CD4-positive, alpha-beta memory T cell (primary cell): ENCODE data around the gene ACVR1B. TPM values are rescaled to one million over a fixed set of nuclear protein-coding genes. Genes with fewer than 3 reads are reported as not detected.

ENCODE experiments used
- CTCF ChIA-PET: fragments of 350-600 bp; sonication (Branson Sonifier 250); formaldehyde crosslinking; loops from one replicate; lab custom pipeline; 2021; ENCODE audit warnings: inconsistent platforms; ENCODE audit not compliant: partially characterized antibody; lab: Charles Lee
- POLR2A ChIA-PET: fragments of 350-600 bp; sonication (Branson Sonifier 250); formaldehyde crosslinking; loops from one replicate; lab custom pipeline; 2021; ENCODE audit not compliant: partially characterized antibody; lab: Charles Lee
- DNase-seq, 5 donors: peaks; one replicate each; pipeline versions ENCODE4 v3.0.0 to v3.0.0-alpha.2; 2020 to 2022; ENCODE audit warnings: mixed read lengths in 1 of 5
- H3K27ac ChIP-seq: one replicate; pipeline ENCODE4 v1.7.0; 2013; ENCODE audit warnings: low read depth, low read length
- H3K27me3 ChIP-seq: 2 replicates; pipeline ENCODE4 v1.7.0; 2013; ENCODE audit warnings: mild to moderate bottlenecking, low read length, moderate library complexity; ENCODE audit not compliant: insufficient read depth
- H3K36me3 ChIP-seq: 2 replicates; pipeline ENCODE4 v1.7.0; 2013; ENCODE audit warnings: mild to moderate bottlenecking, low read length, moderate library complexity; ENCODE audit not compliant: insufficient read depth
- H3K4me1 ChIP-seq: 2 replicates; pipeline ENCODE4 v1.7.0; 2013; ENCODE audit warnings: mild to moderate bottlenecking, low read length, moderate library complexity; ENCODE audit not compliant: insufficient read depth
- H3K4me3 ChIP-seq, 2 donors: one replicate each; pipeline ENCODE4 v1.7.0; 2013; ENCODE audit warnings: low read length in 2 of 2, mild to moderate bottlenecking in 1 of 2
- H3K9me3 ChIP-seq, 2 donors: one replicate each; pipeline ENCODE4 v1.7.0; 2013; ENCODE audit warnings: low read length in 2 of 2, control low read depth in 1 of 2; ENCODE audit not compliant: control insufficient read depth in 1 of 2
- H3K27ac Mint-ChIP-seq, 7 donors: one replicate each; pipeline ENCODE4 v1.8.0; 2020 to 2021; ENCODE audit warnings: mixed read lengths in 7 of 7, mild to moderate bottlenecking in 6 of 7, inconsistent platforms in 3 of 7, moderate library complexity in 3 of 7
- H3K27me3 Mint-ChIP-seq, 2 donors: one replicate each; pipeline ENCODE4 v1.8.0; 2020 to 2021; ENCODE audit warnings: mixed read lengths in 2 of 2
- H3K36me3 Mint-ChIP-seq, 2 donors: one replicate each; pipeline ENCODE4 v1.8.0; 2020 to 2021; ENCODE audit warnings: mixed read lengths in 2 of 2, inconsistent platforms in 1 of 2, mild to moderate bottlenecking in 1 of 2
- H3K4me1 Mint-ChIP-seq, 4 donors: one replicate each; pipeline ENCODE4 v1.8.0; 2020 to 2021; ENCODE audit warnings: mixed read lengths in 4 of 4, mild to moderate bottlenecking in 1 of 4
- H3K4me3 Mint-ChIP-seq, 8 donors: one replicate each; pipeline ENCODE4 v1.8.0; 2020 to 2021; ENCODE audit warnings: mixed read lengths in 8 of 8, mild to moderate bottlenecking in 7 of 8, moderate library complexity in 6 of 8, inconsistent platforms in 3 of 8
- H3K9me3 Mint-ChIP-seq, 8 donors: one replicate each; pipeline ENCODE4 v1.8.0; 2020 to 2021; ENCODE audit warnings: mixed read lengths in 8 of 8, mild to moderate bottlenecking in 5 of 8, inconsistent platforms in 3 of 8, moderate library complexity in 1 of 8
- intact Hi-C: fragments of 100-400 bp; cut with micrococcal nuclease; formaldehyde crosslinking; loops from one replicate; pipeline ENCODE4 v1.15.1; 2023
- polyA plus RNA-seq, 2 donors: library from polyadenylated mRNA; unstranded; fragments of 300-500 nt; fragmentation: Illumina TruSeq; gene quantifications; one replicate each; pipeline ENCODE4 v1.2.3, GENCODE V29; 2021
- total RNA-seq, 2 experiments: library from RNA; stranded (reverse); gene quantifications; one replicate each; pipeline ENCODE4 v1.2.3, GENCODE V29; 2021

Gene ACVR1B
- total and polyA plus RNA-seq, 4 experiments from 2014 or later: 0.42 to 12.6 (median 6.7) TPM

GRCh38 chr12:51913071-51914033 is 38.1 kb upstream of the ACVR1B start:
- H3K4me3 Mint-ChIP-seq: no peak overlapping the region
- Histone ChIP-seq H3K36me3 (no peaks in the 10 kb centered on the region), H3K4me3 (no peak overlapping the region), H3K27me3 (peaks cover 7% of the 10 kb centered on the region), H3K9me3 (no peaks in the 10 kb centered on the region), H3K27ac (no peak overlapping the region), H3K4me1 (no peaks in the 10 kb centered on the region)
- H3K27ac Mint-ChIP-seq: no peak overlapping the region
- H3K4me1 Mint-ChIP-seq: peaks cover 0 to 3% (median under 1%) of the 10 kb centered on the region in 4 donors
- H3K27me3 Mint-ChIP-seq: peaks cover 15 to 19% of the 10 kb centered on the region in 2 donors
- no peaks in the 10 kb centered on the region for H3K36me3 Mint-ChIP-seq
- CTCF ChIA-PET: interaction anchor here (1.8 kb wide), 1 partner anchor 9 kb away, joined by 5 read pairs; no protein-coding TSS in a partner anchor
- H3K9me3 Mint-ChIP-seq: no peaks in the 10 kb centered on the region
- no peak for DNase-seq
- POLR2A ChIA-PET: interaction anchor here (0.5 kb wide), 1 partner anchor 109 kb away, joined by 3 read pairs; no protein-coding TSS in a partner anchor
- intact Hi-C loops: no loop called here

- POLR2A ChIA-PET: no interaction called here
These were observed 37.2 kb upstream of the ACVR1B start for GRCh38 chr12:51914034-51914923.

GRCh38 chr12:51915003-51915625 is 36.4 kb upstream of the ACVR1B start:
- no peaks in the 10 kb centered on the region for H3K36me3 ChIP-seq
- no peaks in the 10 kb centered on the region for H3K4me1 Mint-ChIP-seq
- POLR2A ChIA-PET: no interaction called here
- intact Hi-C loops: no loop called here
- H3K9me3 Mint-ChIP-seq: no peaks in the 10 kb centered on the region
- CTCF ChIA-PET: interaction anchor here (1.0 kb wide), 1 partner anchor 8 kb away, joined by 3 read pairs; no protein-coding TSS in a partner anchor
- no peaks in the 10 kb centered on the region for H3K4me1 ChIP-seq
- H3K27me3 ChIP-seq: no peaks in the 10 kb centered on the region
- H3K27me3 Mint-ChIP-seq: peaks cover 6 to 10% of the 10 kb centered on the region in 2 donors
- DNase-seq: no peak
- H3K9me3 ChIP-seq: no peaks in the 10 kb centered on the region
- no peak overlapping the region for H3K27ac ChIP-seq
- H3K36me3 Mint-ChIP-seq: no peaks in the 10 kb centered on the region
- H3K4me3 ChIP-seq: no peak overlapping the region
- H3K4me3 Mint-ChIP-seq: no peak overlapping the region
- H3K27ac Mint-ChIP-seq: no peak overlapping the region

More at GRCh38 chr12:51914034-51914923, 37.2 kb upstream of the ACVR1B start:
- H3K4me3 ChIP-seq: no peak overlapping the region
- intact Hi-C loops: no loop called here
- CTCF ChIA-PET: interaction anchor here (1.0 kb wide), 1 partner anchor 9 kb away, joined by 3 read pairs; no protein-coding TSS in a partner anchor
- Mint-ChIP-seq H3K27ac (peak overlapping the region in 1 of 7 donors; percentile 23), H3K36me3 (no peaks in the 10 kb centered on the region), H3K9me3 (no peaks in the 10 kb centered on the region), H3K4me3 (no peak overlapping the region), H3K4me1 (no peaks in the 10 kb centered on the region), H3K27me3 (peaks cover 11 to 12% of the 10 kb centered on the region in 2 donors)
- no peaks in the 10 kb centered on the region for H3K27me3 ChIP-seq
- H3K9me3 ChIP-seq: no peaks in the 10 kb centered on the region
- no peak for DNase-seq
- H3K36me3 ChIP-seq: no peaks in the 10 kb centered on the region
- H3K27ac ChIP-seq: no peak overlapping the region
- H3K4me1 ChIP-seq: no peaks in the 10 kb centered on the region

- Mint-ChIP-seq H3K9me3 (no peaks in the 10 kb centered on the region), H3K4me1 (no peaks in the 10 kb centered on the region), H3K4me3 (no peak overlapping the region), H3K36me3 (no peaks in the 10 kb centered on the region), H3K27ac (no peak overlapping the region), H3K27me3 (peaks cover 3 to 10% of the 10 kb centered on the region in 2 donors)
- Histone ChIP-seq H3K4me3 (no peak overlapping the region), H3K4me1 (no peaks in the 10 kb centered on the region), H3K36me3 (no peaks in the 10 kb centered on the region), H3K27ac (no peak overlapping the region), H3K27me3 (no peaks in the 10 kb centered on the region), H3K9me3 (no peaks in the 10 kb centered on the region)
- intact Hi-C loops: no loop called here
- POLR2A ChIA-PET: no interaction called here
- DNase-seq: no peak
- CTCF ChIA-PET: interaction anchor here (1.3 to 1.4 kb wide), 2 partner anchors 9 to 11 kb away, joined by 3 read pairs; no protein-coding TSS in a partner anchor
These were observed 35.5 kb upstream of the ACVR1B start for GRCh38 chr12:51915951-51916350.

GRCh38 chr12:51917041-51917590 is 34.4 kb upstream of the ACVR1B start:
- Histone ChIP-seq H3K27me3 (no peaks in the 10 kb centered on the region), H3K4me3 (no peak overlapping the region), H3K9me3 (no peaks in the 10 kb centered on the region), H3K4me1 (no peaks in the 10 kb centered on the region), H3K36me3 (no peaks in the 10 kb centered on the region), H3K27ac (no peak overlapping the region)
- POLR2A ChIA-PET: no interaction called here
- Mint-ChIP-seq H3K36me3 (no peaks in the 10 kb centered on the region), H3K4me1 (no peaks in the 10 kb centered on the region), H3K27me3 (peaks cover 0 to 6% of the 10 kb centered on the region in 2 donors), H3K4me3 (no peak overlapping the region), H3K27ac (no peak overlapping the region), H3K9me3 (no peaks in the 10 kb centered on the region)
- DNase-seq: no peak
- CTCF ChIA-PET: interaction anchor here (1.0 to 1.4 kb wide), 3 partner anchors 8 to 14 kb away, joined by 3 read pairs; no protein-coding TSS in a partner anchor
- intact Hi-C loops: no loop called here

- Mint-ChIP-seq H3K9me3 (no peaks in the 10 kb centered on the region), H3K4me3 (no peak overlapping the region), H3K4me1 (peaks cover 0 to 6% (median 0%) of the 10 kb centered on the region in 4 donors), H3K27me3 (peaks cover 0 to 3% of the 10 kb centered on the region in 2 donors), H3K36me3 (no peaks in the 10 kb centered on the region), H3K27ac (peak overlapping the region in 1 of 7 donors; percentile 16)
- intact Hi-C loops: no loop called here
- DNase-seq: no peak
- Histone ChIP-seq H3K36me3 (no peaks in the 10 kb centered on the region), H3K4me1 (no peaks in the 10 kb centered on the region), H3K27ac (no peak overlapping the region), H3K4me3 (no peak overlapping the region), H3K27me3 (no peaks in the 10 kb centered on the region), H3K9me3 (no peaks in the 10 kb centered on the region)
- CTCF ChIA-PET: interaction anchor here (1.0 to 1.2 kb wide), 3 partner anchors 9 to 108 kb away, joined by 3 to 5 read pairs (median 5); no protein-coding TSS in a partner anchor
- POLR2A ChIA-PET: no interaction called here
These were observed 33.6 kb upstream of the ACVR1B start for GRCh38 chr12:51917746-51918453.
